HepG2 (cell line): ENCODE measurements around the gene TMEM214. TPM values are rescaled to one million over a fixed set of nuclear protein-coding genes. Genes with fewer than 3 reads are reported as not detected.

ENCODE experiments used
- ADNP ChIP-seq: sonication (generic); formaldehyde crosslinking; IDR thresholded peaks from 2 replicates; pipeline ENCODE4 v1.4.0; 2020; ENCODE audit warnings: missing genetic modification reagents
- ARHGAP35 ChIP-seq: sonication (generic); formaldehyde crosslinking; IDR thresholded peaks from 2 replicates; pipeline ENCODE4 v1.9.0; 2022; ENCODE audit warnings: mild to moderate bottlenecking, inconsistent platforms, moderate library complexity, missing genetic modification reagents, borderline replicate concordance
- KDM6A ChIP-seq: IDR thresholded peaks from 2 replicates; pipeline ENCODE4 v1.6.1; 2016; ENCODE audit warnings: low read depth
- MBNL3 ChIP-seq: fragments of 250-450 bp; sonication (Bioruptor Pico); conservative IDR thresholded peaks from 2 replicates; pipeline ENCODE4 v1.8.0; 2022; ENCODE audit warnings: mild to moderate bottlenecking, inconsistent platforms
- REPIN1 ChIP-seq: sonication (generic); formaldehyde crosslinking; IDR thresholded peaks from 2 replicates; pipeline ENCODE4 v1.8.0; 2022; ENCODE audit warnings: missing genetic modification reagents, low read depth, mild to moderate bottlenecking, borderline replicate concordance
- SAP130 ChIP-seq: IDR thresholded peaks from 2 replicates; pipeline ENCODE4 v1.6.1; 2016; ENCODE audit warnings: low read depth
- THAP11 ChIP-seq: IDR thresholded peaks from 2 replicates; pipeline ENCODE4 v1.6.1; 2016; ENCODE audit warnings: missing biosample characterization, missing genetic modification reagents
- ZNF30 ChIP-seq: sonication (generic); formaldehyde crosslinking; IDR thresholded peaks from 2 replicates; pipeline ENCODE4 v1.5.0; 2020; ENCODE audit warnings: mild to moderate bottlenecking, missing genetic modification reagents
- ZNF605 ChIP-seq: sonication (generic); formaldehyde crosslinking; IDR thresholded peaks from 2 replicates; pipeline ENCODE4 v1.8.0; 2022; ENCODE audit warnings: mild to moderate bottlenecking, missing genetic modification reagents
- polyA plus RNA-seq, 8 experiments: library from polyadenylated mRNA; depleted of rRNA in 3 of 8; stranded (reverse) in 7 of 8; unstranded in 1 of 8; fragments of >200 nt; fragmentation: Illumina TruSeq in 4 of 8; extraction: Trizol in 4 of 8; gene quantifications; 2 replicates each; pipeline versions ENCODE4 v1.2.1 to v1.2.3, GENCODE V29; 2011 to 2016; ENCODE audit warnings: low read depth in 4 of 8, missing spikeins in 1 of 8, mixed read lengths in 1 of 8; ENCODE audit not compliant: insufficient read depth in 1 of 8
- total RNA-seq, 5 experiments: library from RNA; depleted of rRNA; stranded (reverse); fragments of >200 nt; fragmentation: Illumina TruSeq; extraction: Trizol; gene quantifications; 2 replicates each; pipeline ENCODE4 v1.2.3, GENCODE V29; 2016; ENCODE audit warnings: low read depth in 1 of 5
- TF ChIP-seq, protein P1 (sequence below), 2 experiments: sonication (generic) in 1 of 2; formaldehyde crosslinking in 1 of 2; IDR thresholded peaks; 2 replicates each; pipeline versions ENCODE4 v1.6.1 to v1.9.0; 2014 to 2022; ENCODE audit warnings: antibody characterized with exemption in 1 of 2, borderline replicate concordance in 1 of 2, inconsistent platforms in 1 of 2, low read depth in 1 of 2, missing genetic modification reagents in 1 of 2
- TF ChIP-seq, protein P2 (sequence below): sonication (generic); formaldehyde crosslinking; IDR thresholded peaks from 2 replicates; pipeline ENCODE4 v1.4.0; 2020; ENCODE audit warnings: missing genetic modification reagents
- TF ChIP-seq, protein P3 (sequence below): IDR thresholded peaks from 2 replicates; pipeline ENCODE4 v1.6.1; 2012; ENCODE audit warnings: inconsistent platforms
- TF ChIP-seq, protein P4 (sequence below): sonication (generic); formaldehyde crosslinking; IDR thresholded peaks from 2 replicates; pipeline ENCODE4 v1.5.0; 2020; ENCODE audit warnings: mild to moderate bottlenecking, missing genetic modification reagents
- TF ChIP-seq, protein P5 (sequence below): sonication (generic); formaldehyde crosslinking; IDR thresholded peaks from 2 replicates; pipeline ENCODE4 v1.9.0; 2021; ENCODE audit warnings: missing genetic modification reagents, borderline replicate concordance

Gene TMEM214
- total and polyA plus RNA-seq, 2 of the 13 experiments (the other 11 are each of a cell fraction or from before 2014, with no cell fraction given): 58.3 to 132 TPM

DNA sequence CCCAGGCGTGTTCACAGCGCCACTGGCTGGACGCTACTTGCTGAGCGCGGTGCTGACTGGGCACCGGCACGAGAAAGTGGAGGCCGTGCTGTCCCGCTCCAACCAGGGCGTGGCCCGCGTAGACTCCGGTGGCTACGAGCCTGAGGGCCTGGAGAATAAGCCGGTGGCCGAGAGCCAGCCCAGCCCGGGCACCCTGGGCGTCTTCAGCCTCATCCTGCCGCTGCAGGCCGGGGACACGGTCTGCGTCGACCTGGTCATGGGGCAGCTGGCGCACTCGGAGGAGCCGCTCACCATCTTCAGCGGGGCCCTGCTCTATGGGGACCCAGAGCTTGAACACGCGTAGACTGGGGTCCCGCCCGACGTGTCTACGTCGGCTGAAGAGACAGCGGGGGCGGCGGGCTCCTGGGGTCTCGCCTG, 52.9 kb downstream of the TMEM214 start (continued):
- TF ChIP-seq, protein P1, sequence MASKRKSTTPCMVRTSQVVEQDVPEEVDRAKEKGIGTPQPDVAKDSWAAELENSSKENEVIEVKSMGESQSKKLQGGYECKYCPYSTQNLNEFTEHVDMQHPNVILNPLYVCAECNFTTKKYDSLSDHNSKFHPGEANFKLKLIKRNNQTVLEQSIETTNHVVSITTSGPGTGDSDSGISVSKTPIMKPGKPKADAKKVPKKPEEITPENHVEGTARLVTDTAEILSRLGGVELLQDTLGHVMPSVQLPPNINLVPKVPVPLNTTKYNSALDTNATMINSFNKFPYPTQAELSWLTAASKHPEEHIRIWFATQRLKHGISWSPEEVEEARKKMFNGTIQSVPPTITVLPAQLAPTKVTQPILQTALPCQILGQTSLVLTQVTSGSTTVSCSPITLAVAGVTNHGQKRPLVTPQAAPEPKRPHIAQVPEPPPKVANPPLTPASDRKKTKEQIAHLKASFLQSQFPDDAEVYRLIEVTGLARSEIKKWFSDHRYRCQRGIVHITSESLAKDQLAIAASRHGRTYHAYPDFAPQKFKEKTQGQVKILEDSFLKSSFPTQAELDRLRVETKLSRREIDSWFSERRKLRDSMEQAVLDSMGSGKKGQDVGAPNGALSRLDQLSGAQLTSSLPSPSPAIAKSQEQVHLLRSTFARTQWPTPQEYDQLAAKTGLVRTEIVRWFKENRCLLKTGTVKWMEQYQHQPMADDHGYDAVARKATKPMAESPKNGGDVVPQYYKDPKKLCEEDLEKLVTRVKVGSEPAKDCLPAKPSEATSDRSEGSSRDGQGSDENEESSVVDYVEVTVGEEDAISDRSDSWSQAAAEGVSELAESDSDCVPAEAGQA (IDR thresholded peaks at IDR 0.05; ENCODE audit: low read depth): peak; percentile 38; the same call in 1 of the 2 replicates
- TF ChIP-seq, protein P1 (CRISPR knock-in tag; IDR thresholded peaks at IDR 0.05; ENCODE audit: borderline replicate concordance): no peak
- TF ChIP-seq SAP130 (peak; percentile 50), ZNF605 (CRISPR knock-in tag) (peak; percentile 71; the same call in 1 of the 2 replicates), KDM6A (CRISPR knock-in tag) (no peak), THAP11 (CRISPR knock-in tag) (peak; percentile 62; the same call in 1 of the 2 replicates), REPIN1 (CRISPR knock-in tag) (no peak), ZNF30 (CRISPR knock-in tag) (no peak; the same call in 1 of the 2 replicates), MBNL3 (CRISPR knock-in tag) (no peak), ARHGAP35 (0 out of 2 replicates have a peak, but pooled peaks have one; percentile 54), ADNP (CRISPR knock-in tag) (0 out of 2 replicates have a peak, but pooled peaks have one; percentile 14)
- TF ChIP-seq, protein P2, sequence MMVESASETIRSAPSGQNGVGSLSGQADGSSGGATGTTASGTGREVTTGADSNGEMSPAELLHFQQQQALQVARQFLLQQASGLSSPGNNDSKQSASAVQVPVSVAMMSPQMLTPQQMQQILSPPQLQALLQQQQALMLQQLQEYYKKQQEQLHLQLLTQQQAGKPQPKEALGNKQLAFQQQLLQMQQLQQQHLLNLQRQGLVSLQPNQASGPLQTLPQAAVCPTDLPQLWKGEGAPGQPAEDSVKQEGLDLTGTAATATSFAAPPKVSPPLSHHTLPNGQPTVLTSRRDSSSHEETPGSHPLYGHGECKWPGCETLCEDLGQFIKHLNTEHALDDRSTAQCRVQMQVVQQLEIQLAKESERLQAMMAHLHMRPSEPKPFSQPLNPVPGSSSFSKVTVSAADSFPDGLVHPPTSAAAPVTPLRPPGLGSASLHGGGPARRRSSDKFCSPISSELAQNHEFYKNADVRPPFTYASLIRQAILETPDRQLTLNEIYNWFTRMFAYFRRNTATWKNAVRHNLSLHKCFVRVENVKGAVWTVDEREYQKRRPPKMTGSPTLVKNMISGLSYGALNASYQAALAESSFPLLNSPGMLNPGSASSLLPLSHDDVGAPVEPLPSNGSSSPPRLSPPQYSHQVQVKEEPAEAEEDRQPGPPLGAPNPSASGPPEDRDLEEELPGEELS: no peak
- TF ChIP-seq, protein P3, sequence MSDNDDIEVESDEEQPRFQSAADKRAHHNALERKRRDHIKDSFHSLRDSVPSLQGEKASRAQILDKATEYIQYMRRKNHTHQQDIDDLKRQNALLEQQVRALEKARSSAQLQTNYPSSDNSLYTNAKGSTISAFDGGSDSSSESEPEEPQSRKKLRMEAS: peak; percentile 50; the same call in 1 of the 2 replicates
- TF ChIP-seq, protein P4, sequence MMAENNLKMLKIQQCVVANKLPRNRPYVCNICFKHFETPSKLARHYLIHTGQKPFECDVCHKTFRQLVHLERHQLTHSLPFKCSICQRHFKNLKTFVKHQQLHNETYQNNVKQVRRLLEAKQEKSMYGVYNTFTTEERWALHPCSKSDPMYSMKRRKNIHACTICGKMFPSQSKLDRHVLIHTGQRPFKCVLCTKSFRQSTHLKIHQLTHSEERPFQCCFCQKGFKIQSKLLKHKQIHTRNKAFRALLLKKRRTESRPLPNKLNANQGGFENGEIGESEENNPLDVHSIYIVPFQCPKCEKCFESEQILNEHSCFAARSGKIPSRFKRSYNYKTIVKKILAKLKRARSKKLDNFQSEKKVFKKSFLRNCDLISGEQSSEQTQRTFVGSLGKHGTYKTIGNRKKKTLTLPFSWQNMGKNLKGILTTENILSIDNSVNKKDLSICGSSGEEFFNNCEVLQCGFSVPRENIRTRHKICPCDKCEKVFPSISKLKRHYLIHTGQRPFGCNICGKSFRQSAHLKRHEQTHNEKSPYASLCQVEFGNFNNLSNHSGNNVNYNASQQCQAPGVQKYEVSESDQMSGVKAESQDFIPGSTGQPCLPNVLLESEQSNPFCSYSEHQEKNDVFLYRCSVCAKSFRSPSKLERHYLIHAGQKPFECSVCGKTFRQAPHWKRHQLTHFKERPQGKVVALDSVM: peak; percentile 65; the same call in 1 of the 2 replicates
- TF ChIP-seq, protein P5, sequence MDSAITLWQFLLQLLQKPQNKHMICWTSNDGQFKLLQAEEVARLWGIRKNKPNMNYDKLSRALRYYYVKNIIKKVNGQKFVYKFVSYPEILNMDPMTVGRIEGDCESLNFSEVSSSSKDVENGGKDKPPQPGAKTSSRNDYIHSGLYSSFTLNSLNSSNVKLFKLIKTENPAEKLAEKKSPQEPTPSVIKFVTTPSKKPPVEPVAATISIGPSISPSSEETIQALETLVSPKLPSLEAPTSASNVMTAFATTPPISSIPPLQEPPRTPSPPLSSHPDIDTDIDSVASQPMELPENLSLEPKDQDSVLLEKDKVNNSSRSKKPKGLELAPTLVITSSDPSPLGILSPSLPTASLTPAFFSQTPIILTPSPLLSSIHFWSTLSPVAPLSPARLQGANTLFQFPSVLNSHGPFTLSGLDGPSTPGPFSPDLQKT (CRISPR knock-in tag): no peak
